Body of pancreas (tissue), 4 donors: ENCODE data around the gene CLASP1.
"Not testable (repeated sequence)": the region's sequence is repeated elsewhere in the genome, so short reads cannot be mapped to it uniquely, and the experiment has no call there.

ENCODE experiments used
- POLR2A ChIP-seq, 3 donors: fragments of 450-650 bp; IDR thresholded peaks; one replicate each; pipeline ENCODE4 v1.6.1; 2016; ENCODE audit warnings: antibody characterized with exemption in 3 of 3, mild to moderate bottlenecking in 2 of 3
- TF ChIP-seq, protein P1 (sequence below), 7 experiments: fragments of 450-650 bp in 4 of 7; fragments of 200-600 bp in 3 of 7; sonication (generic) in 3 of 7; IDR thresholded peaks; one replicate each; pipeline ENCODE4 v1.5.1; 2016 to 2019; ENCODE audit warnings: antibody characterized with exemption in 7 of 7

- TF ChIP-seq, protein P1, sequence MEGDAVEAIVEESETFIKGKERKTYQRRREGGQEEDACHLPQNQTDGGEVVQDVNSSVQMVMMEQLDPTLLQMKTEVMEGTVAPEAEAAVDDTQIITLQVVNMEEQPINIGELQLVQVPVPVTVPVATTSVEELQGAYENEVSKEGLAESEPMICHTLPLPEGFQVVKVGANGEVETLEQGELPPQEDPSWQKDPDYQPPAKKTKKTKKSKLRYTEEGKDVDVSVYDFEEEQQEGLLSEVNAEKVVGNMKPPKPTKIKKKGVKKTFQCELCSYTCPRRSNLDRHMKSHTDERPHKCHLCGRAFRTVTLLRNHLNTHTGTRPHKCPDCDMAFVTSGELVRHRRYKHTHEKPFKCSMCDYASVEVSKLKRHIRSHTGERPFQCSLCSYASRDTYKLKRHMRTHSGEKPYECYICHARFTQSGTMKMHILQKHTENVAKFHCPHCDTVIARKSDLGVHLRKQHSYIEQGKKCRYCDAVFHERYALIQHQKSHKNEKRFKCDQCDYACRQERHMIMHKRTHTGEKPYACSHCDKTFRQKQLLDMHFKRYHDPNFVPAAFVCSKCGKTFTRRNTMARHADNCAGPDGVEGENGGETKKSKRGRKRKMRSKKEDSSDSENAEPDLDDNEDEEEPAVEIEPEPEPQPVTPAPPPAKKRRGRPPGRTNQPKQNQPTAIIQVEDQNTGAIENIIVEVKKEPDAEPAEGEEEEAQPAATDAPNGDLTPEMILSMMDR (IDR thresholded peaks at IDR 0.05), result not testable (repeated sequence)
- not testable (repeated sequence) for TF ChIP-seq POLR2A (IDR thresholded peaks at IDR 0.05)
Observed at GRCh38 chr2:121690572-121690971, 41.3 kb upstream of the CLASP1 start.
